A549 (cell line): ENCODE data around the gene NEK4.

Experiments used
- BHLHE40 ChIP-seq: IDR thresholded peaks from 2 replicates; pipeline ENCODE4 v1.6.1; 2012; ENCODE audit warnings: low read depth, low read length, inconsistent platforms
- ELK1 ChIP-seq: fragments of 150-350 bp; IDR thresholded peaks from 2 replicates; pipeline ENCODE4 v1.6.1; 2014; ENCODE audit warnings: low read depth, mild to moderate bottlenecking, low read length
- MAFK ChIP-seq: fragments of 450-650 bp; IDR thresholded peaks from 2 replicates; pipeline ENCODE4 v1.6.1; 2014; ENCODE audit not compliant: partially characterized antibody
- RAD21 ChIP-seq, 2 experiments: fragments of >200 bp in 1 of 2; sonication (Bioruptor Twin) in 1 of 2; formaldehyde crosslinking in 1 of 2; IDR thresholded peaks in 1 of 2; conservative IDR thresholded peaks in 1 of 2; 2 replicates in 1 of 2; 3 replicates in 1 of 2; pipeline ENCODE4 v1.6.1; 2012 to 2018; ENCODE audit warnings: inconsistent platforms in 1 of 2
- TF ChIP-seq, protein P1 (sequence below): fragments of 200-600 bp; sonication (generic); IDR thresholded peaks from 2 replicates; pipeline ENCODE4 v1.6.1; 2016; ENCODE audit warnings: antibody characterized with exemption, mild to moderate bottlenecking, moderate library complexity

DNA sequence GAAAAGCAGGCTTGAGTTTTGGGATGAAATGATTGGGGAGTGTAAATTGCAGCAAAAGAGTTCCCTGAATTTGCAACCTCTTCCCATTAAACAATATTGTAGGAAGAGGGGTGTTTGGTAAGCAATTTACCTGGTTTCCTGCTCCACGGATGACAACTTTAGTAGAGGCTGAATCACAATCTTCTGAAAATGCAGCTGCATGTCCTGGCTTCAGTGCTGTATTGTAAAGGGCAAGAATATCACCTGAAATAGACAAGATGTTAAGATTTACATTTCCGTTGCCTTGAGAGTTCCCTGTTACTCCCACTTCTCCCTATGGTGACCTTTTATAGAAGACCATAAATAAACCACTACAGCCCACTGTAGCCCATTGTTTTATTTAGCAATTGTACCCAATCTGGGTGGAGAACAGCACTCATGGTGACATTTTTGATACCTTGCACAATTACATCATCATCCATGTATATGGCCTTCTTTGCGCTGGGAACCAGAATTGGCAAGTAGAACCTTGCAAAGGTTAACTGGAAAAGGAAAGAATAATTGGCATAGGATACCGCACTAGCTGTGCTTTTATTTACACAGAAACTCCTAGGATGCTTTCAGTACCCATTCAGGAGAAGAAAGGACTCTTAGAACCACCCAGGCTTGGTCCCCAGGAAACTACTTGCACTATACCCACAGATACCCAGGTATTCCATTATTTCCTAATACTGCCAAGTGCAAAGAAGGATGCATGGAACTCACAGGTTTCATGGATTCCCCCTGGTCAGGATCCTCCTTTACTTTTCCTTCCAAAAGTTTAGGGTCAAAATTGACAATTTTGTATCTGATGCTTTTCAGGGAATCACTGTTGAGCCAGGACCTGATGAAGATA, 74.7 kb downstream of the NEK4 start:
- TF ChIP-seq, protein P1, sequence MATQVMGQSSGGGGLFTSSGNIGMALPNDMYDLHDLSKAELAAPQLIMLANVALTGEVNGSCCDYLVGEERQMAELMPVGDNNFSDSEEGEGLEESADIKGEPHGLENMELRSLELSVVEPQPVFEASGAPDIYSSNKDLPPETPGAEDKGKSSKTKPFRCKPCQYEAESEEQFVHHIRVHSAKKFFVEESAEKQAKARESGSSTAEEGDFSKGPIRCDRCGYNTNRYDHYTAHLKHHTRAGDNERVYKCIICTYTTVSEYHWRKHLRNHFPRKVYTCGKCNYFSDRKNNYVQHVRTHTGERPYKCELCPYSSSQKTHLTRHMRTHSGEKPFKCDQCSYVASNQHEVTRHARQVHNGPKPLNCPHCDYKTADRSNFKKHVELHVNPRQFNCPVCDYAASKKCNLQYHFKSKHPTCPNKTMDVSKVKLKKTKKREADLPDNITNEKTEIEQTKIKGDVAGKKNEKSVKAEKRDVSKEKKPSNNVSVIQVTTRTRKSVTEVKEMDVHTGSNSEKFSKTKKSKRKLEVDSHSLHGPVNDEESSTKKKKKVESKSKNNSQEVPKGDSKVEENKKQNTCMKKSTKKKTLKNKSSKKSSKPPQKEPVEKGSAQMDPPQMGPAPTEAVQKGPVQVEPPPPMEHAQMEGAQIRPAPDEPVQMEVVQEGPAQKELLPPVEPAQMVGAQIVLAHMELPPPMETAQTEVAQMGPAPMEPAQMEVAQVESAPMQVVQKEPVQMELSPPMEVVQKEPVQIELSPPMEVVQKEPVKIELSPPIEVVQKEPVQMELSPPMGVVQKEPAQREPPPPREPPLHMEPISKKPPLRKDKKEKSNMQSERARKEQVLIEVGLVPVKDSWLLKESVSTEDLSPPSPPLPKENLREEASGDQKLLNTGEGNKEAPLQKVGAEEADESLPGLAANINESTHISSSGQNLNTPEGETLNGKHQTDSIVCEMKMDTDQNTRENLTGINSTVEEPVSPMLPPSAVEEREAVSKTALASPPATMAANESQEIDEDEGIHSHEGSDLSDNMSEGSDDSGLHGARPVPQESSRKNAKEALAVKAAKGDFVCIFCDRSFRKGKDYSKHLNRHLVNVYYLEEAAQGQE, result no peak
- no peak for TF ChIP-seq MAFK
- TF ChIP-seq RAD21 (conservative IDR thresholded peaks at IDR 0.05 in 1 of 2, IDR thresholded peaks at IDR 0.05 in 1 of 2), result no peak
- TF ChIP-seq ELK1, result no peak
- TF ChIP-seq BHLHE40, result no peak
